GM18502 (cell line): ENCODE results near the gene COBL.

Experiments used
- ATAC-seq: cut with Tn5 transposase; IDR thresholded peaks from one replicate; pipeline ENCODE4 v1.9.1; 2021; ENCODE audit warnings: mild to moderate bottlenecking; ENCODE audit not compliant: unreplicated experiment, poor library complexity

The COBL gene

DNA sequence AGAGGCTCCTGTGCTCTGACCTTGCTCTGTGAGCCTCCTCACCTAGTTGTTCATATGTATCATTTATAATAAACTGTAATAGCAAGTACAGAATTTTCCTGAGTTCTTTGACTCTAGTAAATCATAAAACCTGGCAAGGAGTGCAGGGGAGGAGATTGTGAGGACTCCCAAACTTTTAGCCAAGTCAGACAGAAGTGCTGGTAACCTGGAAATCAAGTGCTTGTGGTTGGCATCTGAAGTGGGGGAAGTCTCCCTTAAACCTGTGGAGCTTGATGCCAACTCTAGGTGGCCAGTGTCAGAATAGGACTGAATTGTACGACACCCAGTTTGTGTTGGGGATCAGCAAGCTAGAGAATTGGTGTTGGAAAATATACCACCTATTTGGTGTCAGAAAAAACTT is 327.6 kb downstream of the COBL start:
- ATAC-seq: no peak

DNA sequence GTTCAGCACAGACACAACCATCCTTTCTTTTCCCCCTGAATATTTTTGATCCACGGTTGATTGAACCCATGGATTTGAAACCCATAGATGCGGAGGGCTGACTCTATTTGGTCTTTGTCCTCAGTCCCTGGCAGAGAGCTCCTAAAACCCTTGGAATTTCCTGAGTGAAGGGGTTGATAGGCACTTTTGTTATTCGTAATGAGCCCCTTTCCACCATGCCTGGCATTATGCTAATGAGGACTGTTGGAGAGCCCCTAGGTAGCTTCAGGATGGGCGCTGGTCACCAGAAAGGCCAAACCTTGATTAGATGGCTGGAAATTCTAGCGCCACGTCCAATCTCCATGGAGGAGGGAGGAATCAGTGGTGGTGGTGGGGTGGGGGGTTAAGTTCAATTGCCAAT is 328.1 kb downstream of the COBL start:
- ATAC-seq: no peak

DNA sequence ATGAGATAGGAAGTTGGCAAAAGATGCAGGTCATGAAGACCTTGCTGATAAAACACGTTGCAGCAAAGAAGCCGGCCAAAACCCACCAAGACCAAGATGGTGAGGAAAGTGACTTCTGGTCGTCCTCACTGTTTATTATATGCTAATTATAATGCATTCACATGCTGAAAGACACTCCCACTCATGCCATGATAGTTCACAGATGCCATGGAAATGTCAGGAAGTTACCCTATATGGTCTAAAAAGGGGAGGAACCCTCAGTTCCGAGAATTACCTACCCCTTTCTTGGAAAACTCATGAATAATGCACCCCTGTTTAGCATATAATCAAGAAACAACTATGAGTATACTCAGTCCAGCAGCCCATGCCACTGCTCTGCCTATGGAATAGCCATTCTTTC is 331.5 kb downstream of the COBL start:
- ATAC-seq: no peak

DNA sequence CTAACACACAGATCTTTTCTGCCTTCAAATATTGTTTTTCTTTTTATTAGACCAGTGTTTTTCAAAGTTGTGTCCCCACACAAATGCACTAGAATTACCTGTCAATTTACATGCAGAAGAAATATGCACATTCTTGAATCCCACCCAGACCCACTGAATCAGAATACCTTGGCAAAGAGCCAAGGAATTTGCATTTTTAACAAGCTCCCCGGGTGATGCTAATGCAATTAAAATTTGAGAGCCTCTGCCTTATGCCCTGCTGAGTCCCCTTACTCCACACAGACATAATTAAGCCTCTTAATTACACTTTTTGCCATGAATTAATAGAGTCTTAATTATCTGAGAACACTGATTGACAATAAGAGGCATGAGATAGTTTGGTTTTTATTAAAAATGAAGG is 332.8 kb downstream of the COBL start:
- ATAC-seq: no peak

DNA sequence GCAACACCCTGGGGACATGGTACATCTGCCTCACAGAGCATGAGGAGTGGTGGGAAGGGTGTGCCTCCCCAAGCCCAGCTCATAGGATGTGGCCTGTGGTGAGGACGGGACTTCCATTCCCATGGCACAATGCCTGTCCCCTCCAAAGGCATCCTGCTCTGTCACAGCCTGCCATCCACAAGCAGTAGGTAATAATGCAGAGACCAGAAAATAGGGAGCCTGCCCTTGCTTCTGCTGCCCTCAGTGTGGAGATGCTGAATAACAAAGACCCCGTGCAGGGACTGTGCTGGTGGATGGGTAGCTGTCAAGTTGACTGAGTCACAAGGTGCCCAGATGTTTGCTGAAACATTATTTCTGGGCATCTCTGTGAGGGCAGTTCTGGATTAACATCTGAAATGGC is 334.0 kb downstream of the COBL start:
- no peak for ATAC-seq

DNA sequence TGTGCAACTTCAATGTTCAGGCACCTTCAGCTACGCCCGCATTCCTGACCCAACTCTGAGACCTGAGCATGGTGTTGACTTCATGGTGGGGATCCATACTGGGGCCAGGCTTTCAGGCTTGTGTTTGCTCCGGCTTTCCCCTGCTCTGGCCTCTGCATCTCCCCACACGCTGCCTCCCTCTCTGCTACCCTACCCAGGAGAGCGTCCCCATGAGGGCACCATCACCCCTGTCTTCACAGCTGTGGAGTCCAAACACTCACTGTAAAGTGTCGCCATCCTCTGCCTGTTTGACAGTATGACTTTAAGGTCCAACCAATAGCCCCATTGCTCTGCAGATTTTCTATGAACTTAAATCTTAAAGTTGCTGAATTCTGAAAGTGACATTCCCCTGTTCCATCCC is 334.9 kb downstream of the COBL start:
- ATAC-seq: no peak

DNA sequence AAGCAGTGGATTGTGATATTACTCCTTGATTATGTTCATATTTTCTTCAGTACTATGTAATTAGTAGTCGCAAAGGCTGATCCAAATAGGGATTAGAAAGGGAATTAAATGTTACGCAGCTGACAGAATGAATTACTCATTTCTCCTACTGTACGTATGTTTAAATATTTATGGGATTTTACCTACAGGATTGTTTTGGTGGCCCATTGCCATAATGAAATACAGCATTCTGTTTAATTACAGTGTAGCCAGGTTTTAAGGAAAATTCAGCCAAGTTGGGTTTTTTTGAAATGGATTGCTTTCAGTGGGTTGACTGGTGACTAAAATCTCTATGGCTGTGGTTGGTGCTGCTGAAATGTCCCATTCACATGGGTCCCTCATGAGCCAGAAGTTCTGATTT is 336.2 kb downstream of the COBL start:
- no peak for ATAC-seq

DNA sequence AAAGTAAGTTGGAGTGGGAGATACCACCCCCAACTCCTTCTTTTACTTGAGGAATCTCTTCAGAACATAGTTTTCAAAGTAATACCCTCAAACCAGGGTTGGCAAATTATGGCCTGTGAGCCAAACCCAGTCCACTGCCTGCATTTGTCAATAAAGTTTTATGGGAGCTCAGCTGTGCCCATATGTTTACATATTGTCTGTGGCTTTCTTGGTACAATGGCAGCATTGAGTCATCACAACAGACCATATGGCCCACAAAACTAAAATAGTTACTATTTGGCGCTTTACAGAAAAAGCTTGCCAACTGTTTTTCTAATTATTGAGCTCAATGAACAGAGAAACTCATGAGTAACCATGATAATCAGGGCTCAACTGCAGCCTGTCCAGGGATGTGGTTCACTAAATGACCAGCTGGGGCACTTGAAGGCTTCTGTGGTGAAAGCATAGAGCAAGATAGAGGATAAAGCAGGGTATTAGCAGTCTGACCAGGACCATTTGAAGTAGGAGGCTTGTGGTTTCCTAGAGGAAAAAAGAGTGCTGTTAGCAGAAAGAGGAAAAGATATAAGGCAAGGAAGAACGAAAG is 337.9 kb downstream of the COBL start:
- no peak for ATAC-seq

DNA sequence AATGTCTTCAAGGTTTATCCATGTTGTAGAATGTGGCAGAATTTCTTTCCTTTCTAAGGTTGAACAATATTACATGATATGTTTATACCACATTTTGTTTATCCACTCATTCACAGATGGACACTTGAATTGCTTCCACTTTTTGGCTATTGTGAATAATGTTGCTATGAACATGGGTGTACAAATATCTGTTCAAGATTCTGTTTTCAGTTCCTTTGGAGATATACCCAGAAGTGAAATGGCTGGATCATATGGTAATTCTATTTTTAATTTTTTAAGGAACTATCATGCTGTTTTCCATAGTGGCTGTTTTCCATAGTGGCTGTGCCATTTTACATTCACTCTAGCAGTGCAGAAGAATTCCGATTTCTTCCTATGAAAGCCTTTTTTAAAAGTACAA is 339.2 kb downstream of the COBL start:
- no peak for ATAC-seq

DNA sequence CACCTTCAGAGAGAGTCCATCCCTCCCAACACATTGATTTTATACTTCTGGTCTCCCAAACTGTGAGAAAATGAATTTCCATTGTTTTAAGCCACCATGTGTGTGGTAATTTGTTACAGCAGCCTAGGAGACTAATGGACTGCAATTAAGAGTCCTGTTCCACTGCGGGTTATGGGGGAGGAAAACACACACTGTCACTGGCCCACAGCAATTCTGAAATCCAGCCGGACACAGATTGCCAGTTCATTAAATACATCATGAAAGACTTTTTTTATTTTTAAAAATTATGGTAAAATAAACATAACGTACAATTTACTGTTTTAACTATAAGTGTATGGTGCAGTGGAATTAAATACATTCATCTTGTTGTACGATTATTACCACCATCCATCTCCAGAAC is 340.5 kb downstream of the COBL start:
- no peak for ATAC-seq

DNA sequence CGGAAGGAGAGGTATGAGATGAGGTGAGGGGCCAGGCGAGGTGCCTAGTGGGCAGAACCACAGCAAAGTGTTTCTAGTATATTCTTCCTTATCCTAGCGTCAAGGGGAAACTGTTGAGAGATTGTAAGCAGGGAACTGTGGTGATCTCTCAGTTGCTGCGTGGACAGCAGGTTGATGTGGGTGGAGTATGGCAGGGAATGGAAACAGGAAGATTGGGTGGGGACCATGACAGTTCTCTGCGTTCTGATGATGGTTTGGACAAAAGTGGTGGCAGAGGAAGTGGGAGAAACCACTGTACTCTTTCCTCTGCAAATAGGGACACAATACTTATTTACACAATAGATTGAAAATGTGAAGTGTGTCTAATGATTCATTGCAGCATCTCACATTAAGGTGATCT is 342.4 kb downstream of the COBL start:
- no peak for ATAC-seq

DNA sequence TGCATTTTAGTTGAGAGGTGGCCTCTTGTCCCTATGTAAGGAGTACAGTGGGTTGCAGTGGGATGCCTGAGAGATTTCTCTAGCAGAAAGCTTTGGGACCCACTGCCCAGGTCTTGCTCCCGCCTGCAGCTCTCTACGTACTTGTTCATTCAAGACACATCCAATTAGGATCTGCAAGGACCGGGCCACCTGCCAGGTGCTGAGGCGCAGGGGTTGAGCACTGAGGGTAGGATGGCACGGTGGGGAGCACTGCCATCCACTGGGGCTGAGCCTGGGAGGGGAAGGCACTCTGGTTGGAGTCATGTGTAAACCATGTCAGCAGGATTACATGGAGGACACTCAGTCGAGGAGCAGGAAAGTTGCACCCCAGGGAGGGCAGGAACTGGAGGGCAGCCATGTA is 342.8 kb downstream of the COBL start:
- ATAC-seq: no peak

DNA sequence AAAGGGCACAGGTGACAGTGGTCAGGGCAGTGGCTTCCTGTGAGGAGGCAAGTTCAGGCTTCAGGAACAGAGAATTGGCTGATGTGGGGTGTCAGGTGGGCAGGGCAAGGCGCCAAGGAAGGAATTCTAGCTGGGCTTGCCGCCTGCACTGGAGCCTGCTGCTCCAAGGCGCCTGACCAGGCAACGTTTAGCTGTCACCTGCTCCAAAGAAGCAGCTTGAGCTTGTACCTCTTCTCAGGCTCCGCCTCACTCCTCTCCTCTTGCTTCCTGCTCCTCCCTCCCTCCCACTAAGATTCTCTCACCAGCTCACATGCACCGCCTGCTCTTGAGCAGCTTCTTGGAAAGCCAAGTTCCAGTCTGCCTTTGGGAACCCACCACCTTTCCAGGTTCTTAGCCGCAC is 346.5 kb downstream of the COBL start:
- no peak for ATAC-seq
